Liver (tissue), 9 donors: Measurements from ENCODE around the gene SLC35G2. TPM values are rescaled to one million over a fixed set of nuclear protein-coding genes. Genes with fewer than 3 reads are reported as not detected.

ENCODE experiments used
- DNase-seq: peaks from one replicate; pipeline ENCODE4 v3.0.0-alpha.2; 2017; ENCODE audit warnings: low spot score
- H3K27ac ChIP-seq, 2 donors: one replicate each; pipeline ENCODE4 v1.7.0; 2013; ENCODE audit warnings: inconsistent platforms in 2 of 2, low read length in 2 of 2, control low read depth in 1 of 2, low read depth in 1 of 2, mild to moderate bottlenecking in 1 of 2
- H3K27me3 ChIP-seq, 4 donors: one replicate each; pipeline versions ENCODE4 v1.6.1 to v1.7.0; 2013; ENCODE audit warnings: low read length in 3 of 4, inconsistent platforms in 1 of 4, mild to moderate bottlenecking in 1 of 4, moderate library complexity in 1 of 4; ENCODE audit not compliant: control insufficient read depth in 4 of 4, insufficient read depth in 4 of 4
- H3K36me3 ChIP-seq, 4 donors: one replicate each; pipeline versions ENCODE4 v1.6.1 to v1.7.0; 2013; ENCODE audit warnings: low read length in 3 of 4, mild to moderate bottlenecking in 3 of 4, low read depth in 1 of 4, moderate library complexity in 1 of 4; ENCODE audit not compliant: control insufficient read depth in 4 of 4, insufficient read depth in 3 of 4
- H3K4me1 ChIP-seq, 4 donors: one replicate each; pipeline versions ENCODE4 v1.6.1 to v1.7.0; 2013; ENCODE audit warnings: low read length in 3 of 4, mild to moderate bottlenecking in 3 of 4, moderate library complexity in 1 of 4; ENCODE audit not compliant: control insufficient read depth in 4 of 4, insufficient read depth in 4 of 4
- H3K4me3 ChIP-seq, 3 donors: one replicate each; pipeline versions ENCODE4 v1.6.1 to v1.7.0; 2013; ENCODE audit warnings: low read length in 3 of 3, control low read depth in 1 of 3, low read depth in 1 of 3, mild to moderate bottlenecking in 1 of 3
- H3K9ac ChIP-seq, 2 donors: one replicate each; pipeline ENCODE4 v1.7.0; 2013; ENCODE audit warnings: low read length in 2 of 2, mild to moderate bottlenecking in 2 of 2, moderate library complexity in 2 of 2, control low read depth in 1 of 2, low read depth in 1 of 2
- H3K9me3 ChIP-seq, 4 donors: one replicate each; pipeline versions ENCODE4 v1.6.1 to v1.7.0; 2013; ENCODE audit warnings: low read length in 3 of 4; ENCODE audit not compliant: control insufficient read depth in 4 of 4
- CTCF ChIP-seq: fragments of 150-350 bp; IDR thresholded peaks from 2 replicates; pipeline ENCODE4 v1.5.1; 2017; ENCODE audit warnings: improper control_type of control experiment, low read depth, low read length; ENCODE audit not compliant: missing input control
- EGR1 ChIP-seq, 2 donors: IDR thresholded peaks; 2 replicates each; pipeline ENCODE4 v1.6.1; 2016 to 2018; ENCODE audit warnings: antibody characterized with exemption in 2 of 2, low read depth in 2 of 2
- FOXA1 ChIP-seq: IDR thresholded peaks from 2 replicates; pipeline ENCODE4 v1.6.1; 2016; ENCODE audit warnings: antibody characterized with exemption
- FOXA2 ChIP-seq: IDR thresholded peaks from 2 replicates; pipeline ENCODE4 v1.6.1; 2016; ENCODE audit warnings: antibody characterized with exemption
- HNF4G ChIP-seq: IDR thresholded peaks from 2 replicates; pipeline ENCODE4 v1.6.1; 2016; ENCODE audit warnings: antibody characterized with exemption
- JUND ChIP-seq, 2 donors: IDR thresholded peaks; 2 replicates each; pipeline ENCODE4 v1.6.1; 2016; ENCODE audit warnings: antibody characterized with exemption in 2 of 2
- MAX ChIP-seq: IDR thresholded peaks from 2 replicates; pipeline ENCODE4 v1.6.1; 2016; ENCODE audit warnings: antibody characterized with exemption
- RAD21 ChIP-seq, 2 donors: IDR thresholded peaks; 2 replicates each; pipeline ENCODE4 v1.6.1; 2016; ENCODE audit warnings: antibody characterized with exemption in 2 of 2, mild to moderate bottlenecking in 2 of 2
- RXRA ChIP-seq, 2 donors: IDR thresholded peaks; 2 replicates each; pipeline ENCODE4 v1.6.1; 2017 to 2018; ENCODE audit warnings: antibody characterized with exemption in 2 of 2, mild to moderate bottlenecking in 1 of 2
- SP1 ChIP-seq: IDR thresholded peaks from 2 replicates; pipeline ENCODE4 v1.6.1; 2018; ENCODE audit warnings: antibody characterized with exemption, mild to moderate bottlenecking
- TAF1 ChIP-seq: conservative IDR thresholded peaks from 2 replicates; pipeline ENCODE4 v1.6.1; 2016; ENCODE audit warnings: antibody characterized with exemption, mild to moderate bottlenecking
- WGBS: extraction: QIAGEN DNeasy Blood & Tissue Kit; methylation state at CpG from one replicate; pipeline ENCODE4 v1.1.7; 2013; 5-methylcytosine and 5-hydroxymethylcytosine counted together
- polyA plus RNA-seq, 2 donors: library from polyadenylated mRNA; stranded (reverse) in 1 of 2; unstranded in 1 of 2; fragments of 200-250 nt in 1 of 2; fragments of >200 nt in 1 of 2; fragmentation: Nextera tagmentation in 1 of 2; extraction: Ambion mirVana in 1 of 2; gene quantifications; one replicate each; pipeline versions ENCODE4 v1.2.1 to v1.2.3, GENCODE V29; 2013 to 2015
- total RNA-seq, 2 donors: library from RNA; depleted of rRNA; stranded (reverse); fragments of >200 nt; gene quantifications; one replicate each; pipeline ENCODE4 v1.2.3, GENCODE V29; 2014
- TF ChIP-seq, protein P1 (sequence below): IDR thresholded peaks from 2 replicates; pipeline ENCODE4 v1.6.1; 2016; ENCODE audit warnings: antibody characterized with exemption, mild to moderate bottlenecking
- TF ChIP-seq, protein P2 (sequence below): IDR thresholded peaks from 2 replicates; pipeline ENCODE4 v1.6.1; 2016; ENCODE audit warnings: antibody characterized with exemption
- donor health status: healthy.
- donor health status: healthy.
- donor health status: healthy.
- donor health status: healthy.
- donor health status: healthy.

Gene SLC35G2
- total and polyA plus RNA-seq, 4 donors, result 0.51 to 1.2 (median 0.72) TPM

DNA sequence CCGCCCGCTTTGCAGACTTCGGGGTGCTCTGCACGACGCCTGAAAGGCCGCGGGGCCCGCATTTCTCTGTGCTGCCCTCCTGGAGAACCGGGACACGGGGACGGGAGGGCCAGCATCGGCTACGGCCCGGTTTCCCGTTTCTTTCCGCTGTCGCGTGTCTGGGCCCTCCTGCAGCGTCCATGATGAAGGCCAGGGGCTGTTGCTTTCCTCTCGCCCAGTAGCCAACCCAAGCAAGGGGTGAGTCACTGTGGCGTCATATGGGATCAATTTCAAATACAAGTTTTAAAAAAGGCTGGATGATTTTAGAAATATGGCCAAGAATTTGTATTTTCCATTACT is 435 bp downstream of the SLC35G2 start:
- H3K9me3 ChIP-seq, result peaks cover 0 to 2% (median under 1%) of the 10 kb centered on the region in 4 donors
- WGBS, result 3% methylated on average over 21 of the region's 21 CpGs
- H3K27ac ChIP-seq, result peak overlapping the region; percentile 6 to 50
- no peaks in the 10 kb centered on the region for H3K36me3 ChIP-seq
- H3K4me3 ChIP-seq, result peak overlapping the region; percentile 55 to 76 (median 63)
- H3K27me3 ChIP-seq, result peaks cover 0 to 7% (median 0%) of the 10 kb centered on the region in 4 donors
- peaks cover 5 to 20% (median 15%) of the 10 kb centered on the region in 4 donors for H3K4me1 ChIP-seq
- H3K9ac ChIP-seq, result peak overlapping the region; percentile 17 to 36
- DNase-seq, result no peak
- TF ChIP-seq RXRA (IDR thresholded peaks at IDR 0.05), result no peak
- TF ChIP-seq RAD21 (IDR thresholded peaks at IDR 0.05), result peak in 1 of 2 donors; percentile 14
- no peak for TF ChIP-seq HNF4G
- no peak for TF ChIP-seq FOXA1
- no peak for TF ChIP-seq FOXA2
- TF ChIP-seq JUND (IDR thresholded peaks at IDR 0.05), result peak in 1 of 2 donors; percentile 15

- H3K4me3 ChIP-seq, result peak overlapping the region; percentile 15 to 76 (median 63)
- peak overlapping the region; percentile 6 to 50 for H3K27ac ChIP-seq
- TF ChIP-seq MAX (peak; percentile 23), EGR1 (IDR thresholded peaks at IDR 0.05; ENCODE audit: low read depth in 2 of 2) (no peak), JUND (IDR thresholded peaks at IDR 0.05) (no peak)
- TF ChIP-seq, protein P1, sequence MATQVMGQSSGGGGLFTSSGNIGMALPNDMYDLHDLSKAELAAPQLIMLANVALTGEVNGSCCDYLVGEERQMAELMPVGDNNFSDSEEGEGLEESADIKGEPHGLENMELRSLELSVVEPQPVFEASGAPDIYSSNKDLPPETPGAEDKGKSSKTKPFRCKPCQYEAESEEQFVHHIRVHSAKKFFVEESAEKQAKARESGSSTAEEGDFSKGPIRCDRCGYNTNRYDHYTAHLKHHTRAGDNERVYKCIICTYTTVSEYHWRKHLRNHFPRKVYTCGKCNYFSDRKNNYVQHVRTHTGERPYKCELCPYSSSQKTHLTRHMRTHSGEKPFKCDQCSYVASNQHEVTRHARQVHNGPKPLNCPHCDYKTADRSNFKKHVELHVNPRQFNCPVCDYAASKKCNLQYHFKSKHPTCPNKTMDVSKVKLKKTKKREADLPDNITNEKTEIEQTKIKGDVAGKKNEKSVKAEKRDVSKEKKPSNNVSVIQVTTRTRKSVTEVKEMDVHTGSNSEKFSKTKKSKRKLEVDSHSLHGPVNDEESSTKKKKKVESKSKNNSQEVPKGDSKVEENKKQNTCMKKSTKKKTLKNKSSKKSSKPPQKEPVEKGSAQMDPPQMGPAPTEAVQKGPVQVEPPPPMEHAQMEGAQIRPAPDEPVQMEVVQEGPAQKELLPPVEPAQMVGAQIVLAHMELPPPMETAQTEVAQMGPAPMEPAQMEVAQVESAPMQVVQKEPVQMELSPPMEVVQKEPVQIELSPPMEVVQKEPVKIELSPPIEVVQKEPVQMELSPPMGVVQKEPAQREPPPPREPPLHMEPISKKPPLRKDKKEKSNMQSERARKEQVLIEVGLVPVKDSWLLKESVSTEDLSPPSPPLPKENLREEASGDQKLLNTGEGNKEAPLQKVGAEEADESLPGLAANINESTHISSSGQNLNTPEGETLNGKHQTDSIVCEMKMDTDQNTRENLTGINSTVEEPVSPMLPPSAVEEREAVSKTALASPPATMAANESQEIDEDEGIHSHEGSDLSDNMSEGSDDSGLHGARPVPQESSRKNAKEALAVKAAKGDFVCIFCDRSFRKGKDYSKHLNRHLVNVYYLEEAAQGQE, result peak; percentile 97
- H3K4me1 ChIP-seq, result peaks cover 5 to 20% (median 15%) of the 10 kb centered on the region in 4 donors
- DNase-seq, result peak; percentile 37
- 13% methylated on average over 51 of the region's 51 CpGs for WGBS
- H3K36me3 ChIP-seq, result no peaks in the 10 kb centered on the region
- H3K9me3 ChIP-seq, result peaks cover 0 to 2% (median under 1%) of the 10 kb centered on the region in 4 donors
- H3K27me3 ChIP-seq, result peaks cover 0 to 7% (median 0%) of the 10 kb centered on the region in 4 donors
- peak overlapping the region in 1 of 2 donors; percentile 36 for H3K9ac ChIP-seq
Measured at GRCh38 chr3:136819731-136820679, 1.1 kb downstream of the SLC35G2 start.

GRCh38 chr3:136831461-136831860 is 12.5 kb downstream of the SLC35G2 start:
- TF ChIP-seq CTCF (no peak), RAD21 (IDR thresholded peaks at IDR 0.05) (no peak), TAF1 (no peak), EGR1 (IDR thresholded peaks at IDR 0.05; ENCODE audit: low read depth in 2 of 2) (no peak), JUND (IDR thresholded peaks at IDR 0.05) (no peak), SP1 (no peak), FOXA2 (no peak), FOXA1 (no peak)
- TF ChIP-seq, protein P1, result no peak
- TF ChIP-seq, protein P2, sequence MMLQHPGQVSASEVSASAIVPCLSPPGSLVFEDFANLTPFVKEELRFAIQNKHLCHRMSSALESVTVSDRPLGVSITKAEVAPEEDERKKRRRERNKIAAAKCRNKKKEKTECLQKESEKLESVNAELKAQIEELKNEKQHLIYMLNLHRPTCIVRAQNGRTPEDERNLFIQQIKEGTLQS, result no peak
- no peak for DNase-seq
- no peak overlapping the region for H3K4me3 ChIP-seq
- H3K27me3 ChIP-seq, result no peaks in the 10 kb centered on the region
- H3K27ac ChIP-seq, result no peak overlapping the region
- H3K36me3 ChIP-seq, result no peaks in the 10 kb centered on the region
- no peaks in the 10 kb centered on the region for H3K4me1 ChIP-seq
- no peaks in the 10 kb centered on the region for H3K9me3 ChIP-seq
- H3K9ac ChIP-seq, result no peak overlapping the region
- WGBS, result 78% methylated on average over 1 of the region's 1 CpG
